ENCODE measurements around the gene ETV5.

Gene ETV5

GRCh38 chr3:186096290-186096689 is 12.6 kb downstream of the ETV5 start:
- peaks cover 29% of the 10 kb centered on the region; the same call in 1 of the 2 replicates for H4K20me1 ChIP-seq (ENCODE audit: insufficient read depth, low read length)
- peaks cover 34% of the 10 kb centered on the region for H3K4me1 ChIP-seq (ENCODE audit: low read length)
- H3K9ac ChIP-seq (ENCODE audit: low read length) = no peak overlapping the region
- TF ChIP-seq, protein P1, sequence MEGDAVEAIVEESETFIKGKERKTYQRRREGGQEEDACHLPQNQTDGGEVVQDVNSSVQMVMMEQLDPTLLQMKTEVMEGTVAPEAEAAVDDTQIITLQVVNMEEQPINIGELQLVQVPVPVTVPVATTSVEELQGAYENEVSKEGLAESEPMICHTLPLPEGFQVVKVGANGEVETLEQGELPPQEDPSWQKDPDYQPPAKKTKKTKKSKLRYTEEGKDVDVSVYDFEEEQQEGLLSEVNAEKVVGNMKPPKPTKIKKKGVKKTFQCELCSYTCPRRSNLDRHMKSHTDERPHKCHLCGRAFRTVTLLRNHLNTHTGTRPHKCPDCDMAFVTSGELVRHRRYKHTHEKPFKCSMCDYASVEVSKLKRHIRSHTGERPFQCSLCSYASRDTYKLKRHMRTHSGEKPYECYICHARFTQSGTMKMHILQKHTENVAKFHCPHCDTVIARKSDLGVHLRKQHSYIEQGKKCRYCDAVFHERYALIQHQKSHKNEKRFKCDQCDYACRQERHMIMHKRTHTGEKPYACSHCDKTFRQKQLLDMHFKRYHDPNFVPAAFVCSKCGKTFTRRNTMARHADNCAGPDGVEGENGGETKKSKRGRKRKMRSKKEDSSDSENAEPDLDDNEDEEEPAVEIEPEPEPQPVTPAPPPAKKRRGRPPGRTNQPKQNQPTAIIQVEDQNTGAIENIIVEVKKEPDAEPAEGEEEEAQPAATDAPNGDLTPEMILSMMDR (IDR thresholded peaks at IDR 0.05; ENCODE audit: low read depth, low read length) = no peak
- TF ChIP-seq EZH2phosphoT487 (IDR thresholded peaks at IDR 0.05; ENCODE audit: low read depth) = no peak
- peaks cover 11% of the 10 kb centered on the region for H3K36me3 ChIP-seq (replicated peaks; ENCODE audit: low read depth, low read length)
- H2AFZ ChIP-seq (ENCODE audit: low read depth, low read length) = no peak overlapping the region
- H3K4me2 ChIP-seq (ENCODE audit: low read length) = peak overlapping the region; percentile 75
- no peak overlapping the region for H3K27ac ChIP-seq (ENCODE audit: low read length)
- no peak overlapping the region for H3K4me3 ChIP-seq (ENCODE audit: low read length)
- H3K9me3 ChIP-seq (ENCODE audit: insufficient read depth, low read length) = no peaks in the 10 kb centered on the region
- no peaks in the 10 kb centered on the region for H3K27me3 ChIP-seq (ENCODE audit: low read depth, low read length)
- H3K79me2 ChIP-seq (ENCODE audit: low read length) = no peaks in the 10 kb centered on the region

GRCh38 chr3:186095561-186096081 is 13.3 kb downstream of the ETV5 start:
- Histone ChIP-seq H3K79me2 (ENCODE audit: low read length) (no peaks in the 10 kb centered on the region), H3K9me3 (ENCODE audit: insufficient read depth, low read length) (no peaks in the 10 kb centered on the region)

GRCh38 chr3:186094696-186095425 is 14.0 kb downstream of the ETV5 start:
- Histone ChIP-seq H3K27me3 (ENCODE audit: low read depth, low read length) (no peaks in the 10 kb centered on the region), H3K36me3 (replicated peaks; ENCODE audit: low read depth, low read length) (no peaks in the 10 kb centered on the region), H3K27ac (ENCODE audit: low read length) (peak overlapping the region; percentile 53), H3K9ac (ENCODE audit: low read length) (no peak overlapping the region), H3K4me2 (ENCODE audit: low read length) (peak overlapping the region; percentile 75), H2AFZ (ENCODE audit: low read depth, low read length) (no peak overlapping the region), H3K9me3 (ENCODE audit: insufficient read depth, low read length) (no peaks in the 10 kb centered on the region), H3K4me1 (ENCODE audit: low read length) (peaks cover 34% of the 10 kb centered on the region), H3K79me2 (ENCODE audit: low read length) (no peaks in the 10 kb centered on the region), H4K20me1 (ENCODE audit: insufficient read depth, low read length) (peaks cover 29% of the 10 kb centered on the region; the same call in 1 of the 2 replicates), H3K4me3 (ENCODE audit: low read length) (peak overlapping the region; percentile 53)
- no peak for TF ChIP-seq EZH2phosphoT487 (IDR thresholded peaks at IDR 0.05; ENCODE audit: low read depth)
- TF ChIP-seq, protein P1 (IDR thresholded peaks at IDR 0.05; ENCODE audit: low read depth, low read length) = no peak

More at GRCh38 chr3:186095561-186096081, 13.3 kb downstream of the ETV5 start:
- TF ChIP-seq, protein P1 (IDR thresholded peaks at IDR 0.05; ENCODE audit: low read depth, low read length) = 0 out of 2 replicates have a peak, but pooled peaks have one; percentile 21
- TF ChIP-seq EZH2phosphoT487 (IDR thresholded peaks at IDR 0.05; ENCODE audit: low read depth) = no peak
- Histone ChIP-seq H3K27ac (ENCODE audit: low read length) (no peak overlapping the region), H2AFZ (ENCODE audit: low read depth, low read length) (no peak overlapping the region), H3K4me2 (ENCODE audit: low read length) (peak overlapping the region; percentile 75), H3K36me3 (replicated peaks; ENCODE audit: low read depth, low read length) (peaks cover 6% of the 10 kb centered on the region), H3K4me3 (ENCODE audit: low read length) (peak overlapping the region; percentile 36), H3K9ac (ENCODE audit: low read length) (no peak overlapping the region), H4K20me1 (ENCODE audit: insufficient read depth, low read length) (peaks cover 29% of the 10 kb centered on the region; the same call in 1 of the 2 replicates), H3K4me1 (ENCODE audit: low read length) (peaks cover 34% of the 10 kb centered on the region), H3K27me3 (ENCODE audit: low read depth, low read length) (no peaks in the 10 kb centered on the region)

GRCh38 chr3:186094271-186094670 is 14.6 kb downstream of the ETV5 start:
- H3K4me1 ChIP-seq (ENCODE audit: low read length) = peaks cover 34% of the 10 kb centered on the region
- no peaks in the 10 kb centered on the region for H3K79me2 ChIP-seq (ENCODE audit: low read length)
- peak overlapping the region; percentile 53 for H3K4me3 ChIP-seq (ENCODE audit: low read length)
- H4K20me1 ChIP-seq (ENCODE audit: insufficient read depth, low read length) = peaks cover 29% of the 10 kb centered on the region; the same call in 1 of the 2 replicates
- no peaks in the 10 kb centered on the region for H3K36me3 ChIP-seq (replicated peaks; ENCODE audit: low read depth, low read length)
- no peak overlapping the region for H3K9ac ChIP-seq (ENCODE audit: low read length)
- no peak overlapping the region for H2AFZ ChIP-seq (ENCODE audit: low read depth, low read length)
- TF ChIP-seq, protein P1 (IDR thresholded peaks at IDR 0.05; ENCODE audit: low read depth, low read length) = no peak
- no peak for TF ChIP-seq EZH2phosphoT487 (IDR thresholded peaks at IDR 0.05; ENCODE audit: low read depth)
- peak overlapping the region; percentile 75 for H3K4me2 ChIP-seq (ENCODE audit: low read length)
- H3K9me3 ChIP-seq (ENCODE audit: insufficient read depth, low read length) = no peaks in the 10 kb centered on the region
- H3K27me3 ChIP-seq (ENCODE audit: low read depth, low read length) = no peaks in the 10 kb centered on the region
- H3K27ac ChIP-seq (ENCODE audit: low read length) = peak overlapping the region; percentile 53

All from OCI-LY3 (cell line).